ENCODE results near the gene CTBP2.

- TF ChIP-seq CTCF (IDR thresholded peaks at IDR 0.05; ENCODE audit: low read depth, low read length, missing input control) (no peak), ZBTB33 (IDR thresholded peaks at IDR 0.05) (no peak), TAF1 (conservative IDR thresholded peaks at IDR 0.05) (no peak), YY1 (IDR thresholded peaks at IDR 0.05) (no peak)
Observed at GRCh38 chr10:124974131-124974530, 186.2 kb downstream of the CTBP2 start.
